Thyroid gland (tissue), 4 donors: ENCODE results near the gene KMT5C.

Experiments used
- CTCF ChIP-seq, 6 experiments: fragments of 200-600 bp in 3 of 6; fragments of 450-650 bp in 3 of 6; sonication (generic) in 3 of 6; IDR thresholded peaks; one replicate each; pipeline ENCODE4 v1.5.1; 2016 to 2019; ENCODE audit warnings: antibody characterized with exemption in 6 of 6, mild to moderate bottlenecking in 2 of 6, inconsistent platforms in 1 of 6, moderate library complexity in 1 of 6
- POLR2A ChIP-seq, 2 donors: fragments of 450-650 bp; IDR thresholded peaks; one replicate each; pipeline ENCODE4 v1.6.1; 2017; ENCODE audit warnings: antibody characterized with exemption in 2 of 2, mild to moderate bottlenecking in 2 of 2, moderate library complexity in 1 of 2

GRCh38 chr19:55368701-55369563, 29.3 kb downstream of the KMT5C start:
- no peak for TF ChIP-seq CTCF (IDR thresholded peaks at IDR 0.05)
- TF ChIP-seq POLR2A (IDR thresholded peaks at IDR 0.05): no peak
